IMR-90 (cell line): ENCODE results near the gene SPDYC. TPM values are rescaled to one million over a fixed set of nuclear protein-coding genes. Genes with fewer than 3 reads are reported as not detected.

Experiments
- BHLHE40 ChIP-seq: fragments of 150-350 bp; IDR thresholded peaks from 2 replicates; pipeline ENCODE4 v1.6.1; 2016; ENCODE audit warnings: mild to moderate bottlenecking, low read depth, low read length
- CEBPB ChIP-seq: IDR thresholded peaks from 2 replicates; pipeline ENCODE4 v1.6.1; 2012; ENCODE audit warnings: low read depth, low read length, improper control_type of control experiment
- FOS ChIP-seq: fragments of 150-350 bp; IDR thresholded peaks from 2 replicates; pipeline ENCODE4 v1.6.1; 2016; ENCODE audit warnings: low read depth, low read length
- NFE2L2 ChIP-seq: fragments of 150-350 bp; IDR thresholded peaks from 2 replicates; pipeline ENCODE4 v1.6.1; 2016; ENCODE audit warnings: low read depth, mild to moderate bottlenecking, low read length
- RAD21 ChIP-seq: IDR thresholded peaks from 2 replicates; pipeline ENCODE4 v1.6.1; 2012; ENCODE audit warnings: low read length, improper control_type of control experiment
- RFX5 ChIP-seq: IDR thresholded peaks from 2 replicates; pipeline ENCODE4 v1.8.0; 2012; ENCODE audit warnings: low read depth, mild to moderate bottlenecking, low read length, moderate library complexity
- SMC3 ChIP-seq: fragments of 150-350 bp; IDR thresholded peaks from 2 replicates; pipeline ENCODE4 v1.6.1; 2016; ENCODE audit warnings: low read depth, mild to moderate bottlenecking, antibody characterized with exemption, low read length, moderate library complexity
- polyA plus RNA-seq, 3 experiments: library from polyadenylated mRNA; depleted of rRNA; stranded (reverse); fragments of >200 nt; gene quantifications; 2 replicates each; pipeline ENCODE4 v1.2.3, GENCODE V29; 2012; ENCODE audit warnings: low replicate concordance in 1 of 3
- total RNA-seq: library from RNA; depleted of rRNA; stranded (reverse); fragments of >200 nt; gene quantifications from 2 replicates; pipeline ENCODE4 v1.2.3, GENCODE V29; 2012

The SPDYC gene
- total and polyA plus RNA-seq, 2 of the 4 experiments (the other 2 are of a cell fraction): not detected

- TF ChIP-seq NFE2L2 (no peak), RFX5 (no peak), BHLHE40 (no peak), SMC3 (no peak), RAD21 (no peak), CEBPB (no peak), FOS (no peak)
These were observed 40.2 kb upstream of the SPDYC start (continued) for GRCh38 chr11:65129649-65130441.
